GM10248 (cell line): Measurements from ENCODE around the gene SYNPR.
"Not testable (repeated sequence)": the region's sequence is repeated elsewhere in the genome, so short reads cannot be mapped to it uniquely, and the experiment has no call there.

ENCODE experiments used
- CTCF ChIA-PET: fragments of 300-600 bp; sonication (Branson Sonifier 250); formaldehyde crosslinking; extraction: SDS; loops from one replicate; lab custom pipeline; 2021; ENCODE audit warnings: antibody characterized with exemption; lab: Yijun Ruan, JAX
- POLR2A ChIA-PET: fragments of 350-650 bp; sonication (Branson Sonifier 250); formaldehyde crosslinking; extraction: SDS; loops from one replicate; lab custom pipeline; 2020; ENCODE audit warnings: antibody characterized with exemption; lab: Yijun Ruan, JAX
- DNase-seq: peaks from one replicate; pipeline ENCODE4 v3.0.0; 2012; ENCODE audit errors: extremely low spot score
- CTCF ChIP-seq: IDR thresholded peaks from 2 replicates; pipeline ENCODE4 v1.5.1; 2012; ENCODE audit warnings: mild to moderate bottlenecking, low read depth; ENCODE audit errors: extremely low read depth, missing control alignments, control extremely low read depth

The SYNPR gene

GRCh38 chr3:63242124-63242523 lies 36.0 kb upstream of the SYNPR start:
- ChIA-PET POLR2A (no interaction called here), CTCF (interaction anchor here (0.9 kb wide), 1 partner anchor 10 kb away, joined by 3 read pairs; no protein-coding TSS in a partner anchor)
- TF ChIP-seq CTCF: no peak
- no peak for DNase-seq

- no peak for DNase-seq
- CTCF ChIA-PET: interaction anchor here (1.2 kb wide), 1 partner anchor 12 kb away, joined by 5 read pairs; no protein-coding TSS in a partner anchor
- POLR2A ChIA-PET: no interaction called here
- no peak for TF ChIP-seq CTCF
Measured at GRCh38 chr3:63244486-63244885, 33.6 kb upstream of the SYNPR start.

- ChIA-PET CTCF (interaction anchor here (0.8 kb wide), 1 partner anchor 18 kb away, joined by 3 read pairs; no protein-coding TSS in a partner anchor), POLR2A (no interaction called here)
- no peak for TF ChIP-seq CTCF
- DNase-seq: no peak
Measured at GRCh38 chr3:63245726-63246241, 32.3 kb upstream of the SYNPR start.

- ChIA-PET POLR2A (no interaction called here), CTCF (interaction anchor here (1.1 to 1.3 kb wide), 5 partner anchors 9 to 52 kb away, joined by 3 to 5 read pairs (median 4); no protein-coding TSS in a partner anchor)
- no peak for DNase-seq
- no peak for TF ChIP-seq CTCF
Measured at GRCh38 chr3:63248015-63248414, 30.1 kb upstream of the SYNPR start.

GRCh38 chr3:63251499-63251898 lies 26.6 kb upstream of the SYNPR start:
- ChIA-PET CTCF (no interaction called here), POLR2A (no interaction called here)
- no peak for DNase-seq
- TF ChIP-seq CTCF: no peak

GRCh38 chr3:63255819-63256218 lies 22.3 kb upstream of the SYNPR start:
- CTCF ChIA-PET: not testable (repeated sequence)

GRCh38 chr3:63264716-63265115 lies 13.4 kb upstream of the SYNPR start:
- DNase-seq: no peak
- no peak for TF ChIP-seq CTCF
- CTCF ChIA-PET: no interaction called here
- POLR2A ChIA-PET: no interaction called here

More at GRCh38 chr3:63255819-63256218, 22.3 kb upstream of the SYNPR start:
- POLR2A ChIA-PET, DNase-seq: not testable (repeated sequence)
